Muscle of arm (tissue), 12 donors: ENCODE measurements around the gene KCNG1. TPM values are rescaled to one million over a fixed set of nuclear protein-coding genes. Genes with fewer than 3 reads are reported as not detected.

ENCODE experiments used
- DNase-seq: peaks from one replicate; pipeline ENCODE4 v3.0.0-alpha.2; 2013
- polyA plus RNA-seq, 12 donors: library from polyadenylated mRNA; unstranded; fragments of 120-200 nt; gene quantifications; one replicate each; pipeline ENCODE4 v1.2.1, GENCODE V29; 2013; ENCODE audit not compliant: insufficient read length in 12 of 12

Gene KCNG1
- polyA plus RNA-seq, 12 donors = 0.21 to 7.1 (median 0.43) TPM; not detected in 3

DNA sequence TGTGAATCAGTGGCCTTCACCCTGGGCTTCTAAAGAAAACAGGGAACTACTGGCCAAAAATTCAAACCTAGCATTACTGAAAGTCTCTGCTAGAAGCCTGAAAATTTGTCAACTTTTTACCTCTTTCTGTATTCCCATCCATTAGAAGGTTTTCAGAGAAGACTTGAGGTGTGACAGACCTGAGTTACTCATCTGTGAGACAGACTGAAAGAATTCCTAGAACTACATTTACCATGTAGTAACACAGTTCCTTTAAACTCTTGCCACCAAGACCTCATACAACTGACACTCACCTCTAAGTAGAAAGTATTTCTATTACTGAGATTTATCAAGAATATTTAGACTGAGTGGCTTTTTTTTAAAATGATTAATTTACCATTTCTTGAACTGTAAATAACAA lies 69.1 kb downstream of the KCNG1 start:
- no peak for DNase-seq

Other genes starting within 250 kb of the KCNG1 start
- gene BCAS4, start 228.0 kb downstream of the KCNG1 start, polyA plus RNA-seq = 1 to 10 TPM in 11 of 12 donors, not detected in 1; 2.1 to 5.1 (median 3.4) TPM
- gene ADNP, start 91.7 kb downstream of the KCNG1 start, polyA plus RNA-seq = 100 to 1,000 TPM in 2 of 12 donors, 10 to 100 TPM in 10; 52.8 to 173 (median 63.5) TPM
- gene DPM1, start 64.6 kb downstream of the KCNG1 start, polyA plus RNA-seq = 10 to 100 TPM in 11 of 12 donors, not detected in 1; 41.0 to 59.1 (median 50.0) TPM
- 1 to 10 TPM in 11 of 12 donors, not detected in 1; 2.7 to 3.7 (median 2.9) TPM for gene MOCS3, start 64.3 kb downstream of the KCNG1 start, polyA plus RNA-seq